Panc1 (cell line): Measurements from ENCODE around the gene CSDE1.

ENCODE experiments used
- CTCF ChIP-seq: fragments of 450-650 bp; IDR thresholded peaks from 2 replicates; pipeline ENCODE4 v1.5.1; 2017; ENCODE audit warnings: mild to moderate bottlenecking
- REST ChIP-seq, 2 experiments: IDR thresholded peaks; 2 replicates each; pipeline ENCODE4 v1.6.1; 2011 to 2012; ENCODE audit warnings: low read depth in 2 of 2, control low read depth in 1 of 2, low read length in 1 of 2, mild to moderate bottlenecking in 1 of 2, moderate library complexity in 1 of 2; ENCODE audit not compliant: insufficient read depth in 1 of 2

GRCh38 chr1:114710360-114710759 is 47.4 kb downstream of the CSDE1 start:
- TF ChIP-seq CTCF (no peak), REST (IDR thresholded peaks at IDR 0.05; ENCODE audit: insufficient read depth in 1 of 2, low read depth in 2 of 2, low read length in 1 of 2) (no peak)
